ENCODE measurements around the gene F10. TPM values are rescaled to one million over a fixed set of nuclear protein-coding genes. Genes with fewer than 3 reads are reported as not detected.

F10 gene
- total and polyA plus RNA-seq, 2 of the 13 experiments (the other 11 are each of a cell fraction or from before 2014, with no cell fraction given): 58.4 to 237 TPM

GRCh38 chr13:113159701-113160100 is 37.1 kb downstream of the F10 start (continued):
- TF ChIP-seq ERF (CRISPR knock-in tag; IDR thresholded peaks at IDR 0.05): no peak
- no peak for TF ChIP-seq JUNB (CRISPR knock-in tag; IDR thresholded peaks at IDR 0.05; ENCODE audit: borderline replicate concordance)
- TF ChIP-seq HMGA1 (CRISPR knock-in tag; conservative IDR thresholded peaks at IDR 0.05): no peak
- no peak for TF ChIP-seq ZNF878 (CRISPR knock-in tag; IDR thresholded peaks at IDR 0.05)
- TF ChIP-seq ZNF569 (CRISPR knock-in tag; IDR thresholded peaks at IDR 0.05; ENCODE audit: borderline replicate concordance): no peak
- TF ChIP-seq SRF (IDR thresholded peaks at IDR 0.05; ENCODE audit: low read depth, low read length): no peak
- no peak for TF ChIP-seq ZNF274 (CRISPR knock-in tag; IDR thresholded peaks at IDR 0.05)
- no peak for TF ChIP-seq CENPX (CRISPR knock-in tag; IDR thresholded peaks at IDR 0.05)
- no peak for TF ChIP-seq ZNF747 (CRISPR knock-in tag; IDR thresholded peaks at IDR 0.05; ENCODE audit: borderline replicate concordance)
- TF ChIP-seq ZNF687 (CRISPR knock-in tag; IDR thresholded peaks at IDR 0.05): peak; percentile 64; the same call in 1 of the 2 replicates
- no peak for TF ChIP-seq SIN3A (IDR thresholded peaks at IDR 0.05; ENCODE audit: borderline replicate concordance, low read depth, low read length)
- TF ChIP-seq ATF5 (CRISPR knock-in tag; IDR thresholded peaks at IDR 0.05; ENCODE audit: low read depth): no peak
- no peak for TF ChIP-seq HMGXB4 (CRISPR knock-in tag; IDR thresholded peaks at IDR 0.05; ENCODE audit: borderline replicate concordance in 1 of 2, low read depth in 1 of 2)
- TF ChIP-seq IRX3 (CRISPR knock-in tag; IDR thresholded peaks at IDR 0.05; ENCODE audit: borderline replicate concordance, low read depth): no peak
- TF ChIP-seq NFKBIZ (CRISPR knock-in tag; IDR thresholded peaks at IDR 0.05): no peak
- TF ChIP-seq NFIC (IDR thresholded peaks at IDR 0.05; ENCODE audit: low read length): no peak
